HepG2 (cell line): ENCODE data around the gene DLG2.

Experiments
- BHLHE40 ChIP-seq: IDR thresholded peaks from 2 replicates; pipeline ENCODE4 v1.6.1; 2011; ENCODE audit warnings: low read length, improper control_type of control experiment
- FOXJ3 ChIP-seq: sonication (generic); formaldehyde crosslinking; IDR thresholded peaks from 2 replicates; pipeline ENCODE4 v1.4.0; 2020; ENCODE audit warnings: missing genetic modification reagents, mild to moderate bottlenecking, borderline replicate concordance
- MAX ChIP-seq: IDR thresholded peaks from 2 replicates; pipeline ENCODE4 v1.6.1; 2012; ENCODE audit warnings: inconsistent platforms
- MEIS1 ChIP-seq: sonication (generic); formaldehyde crosslinking; IDR thresholded peaks from 2 replicates; pipeline ENCODE4 v1.9.0; 2021; ENCODE audit warnings: mild to moderate bottlenecking, missing genetic modification reagents, moderate library complexity, borderline replicate concordance
- NFE2L2 ChIP-seq: fragments of 150-350 bp; IDR thresholded peaks from 2 replicates; pipeline ENCODE4 v1.6.1; 2014; ENCODE audit warnings: low read length
- POLR2AphosphoS2 ChIP-seq: IDR thresholded peaks from 2 replicates; pipeline ENCODE4 v1.6.1; 2011; ENCODE audit warnings: low read depth, low read length, improper control_type of control experiment
- POLR2AphosphoS5 ChIP-seq: IDR thresholded peaks from 2 replicates; pipeline ENCODE4 v1.6.1; 2012; ENCODE audit warnings: low read depth, low read length
- RFX5 ChIP-seq: IDR thresholded peaks from 2 replicates; pipeline ENCODE4 v1.6.1; 2011; ENCODE audit warnings: low read depth, low read length, improper control_type of control experiment
- TARDBP ChIP-seq: sonication (generic); formaldehyde crosslinking; IDR thresholded peaks from 2 replicates; pipeline ENCODE4 v1.8.0; 2022; ENCODE audit warnings: mild to moderate bottlenecking, missing genetic modification reagents
- TCF12 ChIP-seq, 2 experiments: fragments of 450-650 bp in 1 of 2; sonication (generic) in 1 of 2; formaldehyde crosslinking in 1 of 2; IDR thresholded peaks; 2 replicates each; pipeline versions ENCODE4 v1.6.1 to v1.8.0; 2017 to 2022; ENCODE audit warnings: antibody characterized with exemption in 1 of 2, mild to moderate bottlenecking in 1 of 2, missing genetic modification reagents in 1 of 2, moderate library complexity in 1 of 2
- TCF7L2 ChIP-seq: IDR thresholded peaks from 2 replicates; pipeline ENCODE4 v1.6.1; 2011; ENCODE audit warnings: mild to moderate bottlenecking, low read depth, low read length, moderate library complexity
- ZNF18 ChIP-seq: sonication (generic); formaldehyde crosslinking; IDR thresholded peaks from 2 replicates; pipeline ENCODE4 v1.8.0; 2022; ENCODE audit warnings: mild to moderate bottlenecking, missing genetic modification reagents; ENCODE audit not compliant: insufficient replicate concordance
- ZNF563 ChIP-seq: sonication (generic); formaldehyde crosslinking; IDR thresholded peaks from 2 replicates; pipeline ENCODE4 v1.8.0; 2022; ENCODE audit warnings: mild to moderate bottlenecking, moderate library complexity, missing genetic modification reagents

GRCh38 chr11:85249482-85249881, 377.7 kb downstream of the DLG2 start:
- TF ChIP-seq ZNF18 = no peak
- no peak for TF ChIP-seq RFX5
- no peak for TF ChIP-seq POLR2AphosphoS5
- no peak for TF ChIP-seq MEIS1 (CRISPR knock-in tag)
- no peak for TF ChIP-seq FOXJ3 (CRISPR knock-in tag)
- TF ChIP-seq TCF7L2 = no peak
- no peak for TF ChIP-seq POLR2AphosphoS2
- TF ChIP-seq ZNF563 = no peak
- no peak for TF ChIP-seq TARDBP (CRISPR knock-in tag)
- TF ChIP-seq TCF12 (IDR thresholded peaks at IDR 0.05) = no peak
- TF ChIP-seq TCF12 (CRISPR knock-in tag; IDR thresholded peaks at IDR 0.05) = no peak
- TF ChIP-seq MAX = no peak
- TF ChIP-seq NFE2L2 = no peak
- TF ChIP-seq BHLHE40 = no peak
